Panc1 (cell line): ENCODE data around the gene FGD5. TPM values are rescaled to one million over a fixed set of nuclear protein-coding genes. Genes with fewer than 3 reads are reported as not detected.

ENCODE experiments used
- ATAC-seq: fragments of 200-7000 bp; cut with Tn5 transposase; 2 replicates; pipeline ENCODE4 v1.9.1; 2020; ENCODE audit warnings: mild to moderate bottlenecking, moderate library complexity
- BruUV-seq: library from RNA; stranded (reverse); fragments of 400-500 nt; replicated peaks from 2 replicates; lab custom pipeline; 2021; lab: Mats Ljungman, UMichigan
- CTCF ChIA-PET: fragments of 300-600 bp; sonication (Branson Sonifier 250); formaldehyde crosslinking; loops from one replicate; lab custom pipeline; 2022; ENCODE audit warnings: antibody characterized with exemption; lab: Charles Lee
- POLR2A ChIA-PET: fragments of 300-600 bp; sonication (Branson Sonifier 250); formaldehyde crosslinking; loops from one replicate; lab custom pipeline; 2022; ENCODE audit warnings: antibody characterized with exemption; lab: Charles Lee
- DNase-seq: peaks from one replicate; pipeline ENCODE4 v3.0.0-alpha.2; 2010; ENCODE audit warnings: low read depth, low spot score
- H3K27ac ChIP-seq: 2 replicates; pipeline ENCODE4 v1.5.1; 2011; ENCODE audit warnings: mild to moderate bottlenecking, low read length, inconsistent platforms
- H3K27me3 ChIP-seq: fragments of 200-500 bp; sonication (Bioruptor generic); 2 replicates; pipeline ENCODE4 v1.6.0; 2014; ENCODE audit warnings: low read length, inconsistent platforms; ENCODE audit not compliant: control insufficient read depth, insufficient read depth
- H3K36me3 ChIP-seq: fragments of 200-500 bp; sonication (Bioruptor generic); 2 replicates; pipeline ENCODE4 v1.5.1; 2014; ENCODE audit warnings: inconsistent platforms, mild to moderate bottlenecking, low read length, moderate library complexity; ENCODE audit not compliant: control insufficient read depth, insufficient read depth
- H3K4me1 ChIP-seq: 2 replicates; pipeline ENCODE4 v1.5.1; 2011; ENCODE audit warnings: inconsistent platforms, mild to moderate bottlenecking, low read length, moderate library complexity; ENCODE audit not compliant: control insufficient read depth, insufficient read depth
- H3K4me3 ChIP-seq, 2 experiments: 2 replicates each; pipeline ENCODE4 v1.5.1; 2011 to 2012; ENCODE audit warnings: low read depth in 2 of 2, low read length in 2 of 2, mild to moderate bottlenecking in 2 of 2, inconsistent platforms in 1 of 2, moderate library complexity in 1 of 2
- H3K9me3 ChIP-seq: fragments of 200-500 bp; sonication (Bioruptor generic); 2 replicates; pipeline ENCODE4 v1.5.1; 2014; ENCODE audit warnings: low read depth, mild to moderate bottlenecking, inconsistent platforms, low read length, moderate library complexity; ENCODE audit not compliant: control insufficient read depth, insufficient read depth
- POLR2AphosphoS5 ChIP-seq: IDR thresholded peaks from 2 replicates; pipeline ENCODE4 v1.6.1; 2012; ENCODE audit warnings: mild to moderate bottlenecking, low read depth, low read length, moderate library complexity
- SIN3A ChIP-seq: IDR thresholded peaks from 2 replicates; pipeline ENCODE4 v1.6.1; 2012; ENCODE audit warnings: low read depth, mild to moderate bottlenecking, low read length, moderate library complexity, borderline replicate concordance; ENCODE audit not compliant: insufficient read depth
- TCF7L2 ChIP-seq: IDR thresholded peaks from 2 replicates; pipeline ENCODE4 v1.6.1; 2011; ENCODE audit warnings: mild to moderate bottlenecking, low read depth, low read length, inconsistent platforms
- in situ Hi-C: cut with HindIII; loops from 2 replicates; pipeline ENCODE4 v1.10.0; 2016; ENCODE audit warnings: low sequenced_read_pairs, low pct_unique_long_range_greater_than_20kb
- intact Hi-C: fragments of 100-400 bp; cut with micrococcal nuclease; formaldehyde crosslinking; loops from one replicate; pipeline ENCODE4 v1.10.0; 2022; ENCODE audit not compliant: unreplicated experiment
- total RNA-seq: library from RNA; stranded (reverse); gene quantifications from one replicate; pipeline ENCODE4 v1.2.1, GENCODE V29; 2021; ENCODE audit not compliant: unreplicated experiment
- TF ChIP-seq, protein P1 (sequence below): fragments of 450-650 bp; IDR thresholded peaks from 2 replicates; pipeline ENCODE4 v1.5.1; 2017; ENCODE audit warnings: mild to moderate bottlenecking
- TF ChIP-seq, protein P2 (sequence below), 2 experiments: IDR thresholded peaks; 2 replicates each; pipeline ENCODE4 v1.6.1; 2011 to 2012; ENCODE audit warnings: low read depth in 2 of 2, control low read depth in 1 of 2, low read length in 1 of 2, mild to moderate bottlenecking in 1 of 2, moderate library complexity in 1 of 2; ENCODE audit not compliant: insufficient read depth in 1 of 2

Gene FGD5
- total RNA-seq, 1 experiment from 2014 or later, result 0.77 TPM

DNA sequence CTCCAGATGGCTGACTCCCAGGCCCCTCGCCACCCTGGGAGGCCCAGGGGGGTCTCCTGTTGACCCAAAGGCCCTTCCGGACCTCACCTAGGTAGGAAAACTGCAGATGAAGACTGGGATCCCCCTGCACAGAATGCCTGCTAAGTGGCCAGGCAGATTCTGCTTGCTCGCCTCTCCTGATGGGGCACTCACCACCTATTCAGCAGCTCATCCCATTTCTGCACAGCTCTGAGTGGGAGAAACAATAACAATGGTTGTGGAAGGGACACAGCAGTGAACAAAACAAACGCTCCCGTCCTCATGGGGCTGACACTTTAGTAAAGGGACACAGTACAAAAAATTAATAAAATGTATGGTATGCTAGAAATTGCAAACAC is 24.9 kb upstream of the FGD5 start:
- no peaks in the 10 kb centered on the region for H3K9me3 ChIP-seq
- no peaks in the 10 kb centered on the region for H3K27me3 ChIP-seq
- no peaks in the 10 kb centered on the region for H3K36me3 ChIP-seq
- in situ Hi-C loops (no loop called here), intact Hi-C loops (no loop called here)
- TF ChIP-seq TCF7L2, result no peak
- TF ChIP-seq, protein P1, sequence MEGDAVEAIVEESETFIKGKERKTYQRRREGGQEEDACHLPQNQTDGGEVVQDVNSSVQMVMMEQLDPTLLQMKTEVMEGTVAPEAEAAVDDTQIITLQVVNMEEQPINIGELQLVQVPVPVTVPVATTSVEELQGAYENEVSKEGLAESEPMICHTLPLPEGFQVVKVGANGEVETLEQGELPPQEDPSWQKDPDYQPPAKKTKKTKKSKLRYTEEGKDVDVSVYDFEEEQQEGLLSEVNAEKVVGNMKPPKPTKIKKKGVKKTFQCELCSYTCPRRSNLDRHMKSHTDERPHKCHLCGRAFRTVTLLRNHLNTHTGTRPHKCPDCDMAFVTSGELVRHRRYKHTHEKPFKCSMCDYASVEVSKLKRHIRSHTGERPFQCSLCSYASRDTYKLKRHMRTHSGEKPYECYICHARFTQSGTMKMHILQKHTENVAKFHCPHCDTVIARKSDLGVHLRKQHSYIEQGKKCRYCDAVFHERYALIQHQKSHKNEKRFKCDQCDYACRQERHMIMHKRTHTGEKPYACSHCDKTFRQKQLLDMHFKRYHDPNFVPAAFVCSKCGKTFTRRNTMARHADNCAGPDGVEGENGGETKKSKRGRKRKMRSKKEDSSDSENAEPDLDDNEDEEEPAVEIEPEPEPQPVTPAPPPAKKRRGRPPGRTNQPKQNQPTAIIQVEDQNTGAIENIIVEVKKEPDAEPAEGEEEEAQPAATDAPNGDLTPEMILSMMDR, result no peak
- TF ChIP-seq, protein P2, sequence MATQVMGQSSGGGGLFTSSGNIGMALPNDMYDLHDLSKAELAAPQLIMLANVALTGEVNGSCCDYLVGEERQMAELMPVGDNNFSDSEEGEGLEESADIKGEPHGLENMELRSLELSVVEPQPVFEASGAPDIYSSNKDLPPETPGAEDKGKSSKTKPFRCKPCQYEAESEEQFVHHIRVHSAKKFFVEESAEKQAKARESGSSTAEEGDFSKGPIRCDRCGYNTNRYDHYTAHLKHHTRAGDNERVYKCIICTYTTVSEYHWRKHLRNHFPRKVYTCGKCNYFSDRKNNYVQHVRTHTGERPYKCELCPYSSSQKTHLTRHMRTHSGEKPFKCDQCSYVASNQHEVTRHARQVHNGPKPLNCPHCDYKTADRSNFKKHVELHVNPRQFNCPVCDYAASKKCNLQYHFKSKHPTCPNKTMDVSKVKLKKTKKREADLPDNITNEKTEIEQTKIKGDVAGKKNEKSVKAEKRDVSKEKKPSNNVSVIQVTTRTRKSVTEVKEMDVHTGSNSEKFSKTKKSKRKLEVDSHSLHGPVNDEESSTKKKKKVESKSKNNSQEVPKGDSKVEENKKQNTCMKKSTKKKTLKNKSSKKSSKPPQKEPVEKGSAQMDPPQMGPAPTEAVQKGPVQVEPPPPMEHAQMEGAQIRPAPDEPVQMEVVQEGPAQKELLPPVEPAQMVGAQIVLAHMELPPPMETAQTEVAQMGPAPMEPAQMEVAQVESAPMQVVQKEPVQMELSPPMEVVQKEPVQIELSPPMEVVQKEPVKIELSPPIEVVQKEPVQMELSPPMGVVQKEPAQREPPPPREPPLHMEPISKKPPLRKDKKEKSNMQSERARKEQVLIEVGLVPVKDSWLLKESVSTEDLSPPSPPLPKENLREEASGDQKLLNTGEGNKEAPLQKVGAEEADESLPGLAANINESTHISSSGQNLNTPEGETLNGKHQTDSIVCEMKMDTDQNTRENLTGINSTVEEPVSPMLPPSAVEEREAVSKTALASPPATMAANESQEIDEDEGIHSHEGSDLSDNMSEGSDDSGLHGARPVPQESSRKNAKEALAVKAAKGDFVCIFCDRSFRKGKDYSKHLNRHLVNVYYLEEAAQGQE (IDR thresholded peaks at IDR 0.05; ENCODE audit: insufficient read depth in 1 of 2, low read depth in 2 of 2, low read length in 1 of 2), result no peak
- no peak for TF ChIP-seq SIN3A
- TF ChIP-seq POLR2AphosphoS5, result no peak
- BruUV-seq, result no TSS peak
- DNase-seq (no peak), ATAC-seq (no peak)
- H3K4me1 ChIP-seq, result no peaks in the 10 kb centered on the region
- H3K4me3 ChIP-seq, result no peak overlapping the region
- no peak overlapping the region for H3K27ac ChIP-seq
- CTCF ChIA-PET, result no interaction called here
- POLR2A ChIA-PET, result no interaction called here

DNA sequence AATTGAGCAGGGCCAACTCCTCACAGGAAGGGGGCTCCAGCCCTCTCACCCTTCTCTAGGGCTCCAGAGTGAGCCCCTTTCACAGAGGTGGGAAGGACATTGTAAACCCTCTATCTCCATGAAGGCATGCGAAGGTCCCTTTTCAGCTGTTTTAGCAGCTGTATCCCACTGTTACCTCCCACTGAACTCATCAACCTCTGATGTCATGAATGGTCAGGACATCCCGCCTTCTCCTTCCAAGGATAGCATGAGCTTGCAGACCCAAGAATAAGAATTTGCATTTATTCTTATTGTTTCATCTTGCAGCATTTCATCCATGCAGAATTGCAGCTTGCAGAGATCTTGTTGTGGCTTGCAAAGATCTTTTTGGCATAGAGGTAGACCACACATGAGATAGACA is 24.3 kb upstream of the FGD5 start:
- DNase-seq (no peak), ATAC-seq (no peak)
- H3K27ac ChIP-seq, result no peak overlapping the region
- in situ Hi-C loops, result no loop called here
- H3K4me3 ChIP-seq, result no peak overlapping the region
- no peaks in the 10 kb centered on the region for H3K4me1 ChIP-seq
- TF ChIP-seq TCF7L2, result no peak
- TF ChIP-seq, protein P2 (IDR thresholded peaks at IDR 0.05; ENCODE audit: insufficient read depth in 1 of 2, low read depth in 2 of 2, low read length in 1 of 2), result no peak
- H3K9me3 ChIP-seq, result no peaks in the 10 kb centered on the region
- ChIA-PET POLR2A (no interaction called here), CTCF (no interaction called here)
- BruUV-seq, result no TSS peak
- no peaks in the 10 kb centered on the region; the same call in 1 of the 2 replicates for H3K27me3 ChIP-seq
- no peaks in the 10 kb centered on the region for H3K36me3 ChIP-seq
- intact Hi-C loops, result no loop called here
